GM12878 (cell line): ENCODE results near the gene SSR2. TPM values are rescaled to one million over a fixed set of nuclear protein-coding genes. Genes with fewer than 3 reads are reported as not detected.

Source experiments
- BCL11A ChIP-seq: IDR thresholded peaks from 2 replicates; pipeline ENCODE4 v1.6.1; 2011; ENCODE audit warnings: low read depth, low read length
- BHLHE40 ChIP-seq, 2 experiments: fragments of 450-650 bp in 1 of 2; IDR thresholded peaks; 2 replicates each; pipeline ENCODE4 v1.6.1; 2011 to 2017; ENCODE audit warnings: low read depth in 2 of 2, borderline replicate concordance in 1 of 2, improper control_type of control experiment in 1 of 2, low read length in 1 of 2, mild to moderate bottlenecking in 1 of 2
- ETV6 ChIP-seq, 2 experiments: fragments of 450-650 bp in 1 of 2; IDR thresholded peaks in 1 of 2; conservative IDR thresholded peaks in 1 of 2; 2 replicates each; pipeline ENCODE4 v1.6.1; 2014; ENCODE audit warnings: antibody characterized with exemption in 1 of 2, borderline replicate concordance in 1 of 2, low read depth in 1 of 2, mild to moderate bottlenecking in 1 of 2, moderate library complexity in 1 of 2
- FOXM1 ChIP-seq: IDR thresholded peaks from 2 replicates; pipeline ENCODE4 v1.6.1; 2012; ENCODE audit warnings: low read depth, mild to moderate bottlenecking, inconsistent platforms, low read length, moderate library complexity
- GATAD2B ChIP-seq: fragments of 450-650 bp; conservative IDR thresholded peaks from 2 replicates; pipeline ENCODE4 v1.6.1; 2017; ENCODE audit warnings: low read depth, mild to moderate bottlenecking, moderate library complexity
- MXI1 ChIP-seq: fragments of 150-350 bp; IDR thresholded peaks from 2 replicates; pipeline ENCODE4 v1.6.1; 2011; ENCODE audit warnings: low read depth, mild to moderate bottlenecking, inconsistent platforms, low read length, improper control_type of control experiment
- NFXL1 ChIP-seq: fragments of 450-650 bp; IDR thresholded peaks from 2 replicates; pipeline ENCODE4 v1.6.1; 2017; ENCODE audit warnings: antibody characterized with exemption, mild to moderate bottlenecking, borderline replicate concordance
- NR2C2 ChIP-seq: IDR thresholded peaks from 2 replicates; pipeline ENCODE4 v1.6.1; 2011; ENCODE audit warnings: borderline replicate concordance, low read depth; ENCODE audit not compliant: control insufficient read depth, insufficient read length
- RUNX3 ChIP-seq: IDR thresholded peaks from 2 replicates; pipeline ENCODE4 v1.6.1; 2012; ENCODE audit warnings: low read length, inconsistent platforms
- YBX1 ChIP-seq: fragments of 450-650 bp; IDR thresholded peaks from 2 replicates; pipeline ENCODE4 v1.6.1; 2016; ENCODE audit warnings: antibody characterized with exemption
- ZSCAN29 ChIP-seq: fragments of 450-650 bp; IDR thresholded peaks from 2 replicates; pipeline ENCODE4 v1.6.1; 2017; ENCODE audit warnings: mild to moderate bottlenecking, moderate library complexity
- polyA plus RNA-seq, 11 experiments: library from polyadenylated mRNA; depleted of rRNA in 4 of 11; unstranded in 6 of 11; stranded (reverse) in 5 of 11; fragments of >200 nt; fragmentation: Nextera tagmentation in 4 of 11; fragmentation: Illumina TruSeq in 1 of 11; extraction: Ambion mirVana in 4 of 11; extraction: Trizol in 1 of 11; gene quantifications; 1 replicate in 1 of 11; 2 replicates in 10 of 11; pipeline versions ENCODE4 v1.2.1 to v1.2.3, GENCODE V29; 2011 to 2016; ENCODE audit warnings: inconsistent platforms in 2 of 11, missing spikeins in 2 of 11, low read depth in 1 of 11
- total RNA-seq, 4 experiments: library from RNA; depleted of rRNA in 3 of 4; stranded (reverse); fragments of >200 nt in 3 of 4; fragmentation: Illumina TruSeq in 1 of 4; extraction: Trizol in 1 of 4; gene quantifications; 2 replicates each; pipeline versions ENCODE4 v1.2.1 to v1.2.3, GENCODE V29; 2013 to 2021
- TF ChIP-seq, protein P1 (sequence below): fragments of 450-650 bp; IDR thresholded peaks from 2 replicates; pipeline ENCODE4 v1.6.1; 2014; ENCODE audit warnings: mild to moderate bottlenecking
- TF ChIP-seq, protein P2 (sequence below): fragments of 450-650 bp; IDR thresholded peaks from 2 replicates; pipeline ENCODE4 v1.6.1; 2017; ENCODE audit warnings: mild to moderate bottlenecking, moderate library complexity
- TF ChIP-seq, protein P3 (sequence below): IDR thresholded peaks from 2 replicates; pipeline ENCODE4 v1.6.1; 2012; ENCODE audit warnings: low read depth, low read length, improper control_type of control experiment
- TF ChIP-seq, protein P4 (sequence below): fragments of 450-650 bp; IDR thresholded peaks from 2 replicates; pipeline ENCODE4 v1.6.1; 2018; ENCODE audit warnings: borderline replicate concordance, mild to moderate bottlenecking; ENCODE audit not compliant: partially characterized antibody
- TF ChIP-seq, protein P5 (sequence below): IDR thresholded peaks from 2 replicates; pipeline ENCODE4 v1.6.1; 2011; ENCODE audit warnings: borderline replicate concordance, low read depth, mild to moderate bottlenecking, moderate library complexity, low read length; ENCODE audit not compliant: insufficient read depth, poor library complexity, severe bottlenecking

Gene SSR2
- total and polyA plus RNA-seq, 10 of the 15 experiments (the other 5 are each of a cell fraction or from before 2014, with no cell fraction given): 207 to 553 (median 315) TPM

DNA sequence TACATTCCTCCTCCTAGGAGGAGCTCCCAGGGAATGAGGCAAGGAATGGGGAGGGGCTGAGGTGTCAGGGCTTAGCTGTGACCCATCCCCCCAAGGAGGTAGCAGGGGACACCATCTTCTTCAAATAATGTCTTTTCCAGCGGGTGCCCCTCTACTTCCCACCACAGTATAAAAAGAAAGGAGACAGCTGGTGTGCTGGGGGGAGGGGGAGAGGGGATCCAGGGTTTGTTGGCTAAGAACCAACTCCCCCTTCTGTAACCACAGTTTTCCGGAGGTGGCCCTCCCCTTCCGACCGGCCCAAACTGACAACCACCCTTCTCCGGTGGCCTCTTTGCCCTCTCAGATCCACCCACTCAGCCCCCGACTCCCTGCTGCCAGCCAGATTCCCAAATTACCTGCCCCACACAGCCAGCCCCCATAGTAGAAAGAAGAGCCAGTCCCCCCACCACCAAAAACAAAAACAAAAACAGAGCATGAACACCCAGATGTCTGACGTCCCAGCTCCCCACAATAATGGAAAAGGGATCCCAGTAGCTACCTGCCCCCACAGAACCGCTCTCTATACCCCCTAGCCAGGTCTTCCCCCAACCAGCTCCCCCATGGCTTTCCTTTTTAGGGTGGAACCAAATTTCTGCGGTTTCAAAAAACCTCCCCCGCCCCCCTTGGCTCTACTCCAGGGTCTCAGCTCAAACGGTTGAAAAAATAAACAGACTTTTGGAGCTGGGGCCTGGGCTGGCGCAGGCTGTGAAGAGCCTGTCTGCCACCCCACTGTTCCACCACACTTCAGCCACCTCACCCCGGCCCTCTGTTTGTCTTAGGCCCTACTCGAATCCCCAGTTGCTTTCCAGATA, 44.5 kb downstream of the SSR2 start (continued):
- TF ChIP-seq, protein P1, sequence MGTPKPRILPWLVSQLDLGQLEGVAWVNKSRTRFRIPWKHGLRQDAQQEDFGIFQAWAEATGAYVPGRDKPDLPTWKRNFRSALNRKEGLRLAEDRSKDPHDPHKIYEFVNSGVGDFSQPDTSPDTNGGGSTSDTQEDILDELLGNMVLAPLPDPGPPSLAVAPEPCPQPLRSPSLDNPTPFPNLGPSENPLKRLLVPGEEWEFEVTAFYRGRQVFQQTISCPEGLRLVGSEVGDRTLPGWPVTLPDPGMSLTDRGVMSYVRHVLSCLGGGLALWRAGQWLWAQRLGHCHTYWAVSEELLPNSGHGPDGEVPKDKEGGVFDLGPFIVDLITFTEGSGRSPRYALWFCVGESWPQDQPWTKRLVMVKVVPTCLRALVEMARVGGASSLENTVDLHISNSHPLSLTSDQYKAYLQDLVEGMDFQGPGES: no peak
- TF ChIP-seq, protein P2, sequence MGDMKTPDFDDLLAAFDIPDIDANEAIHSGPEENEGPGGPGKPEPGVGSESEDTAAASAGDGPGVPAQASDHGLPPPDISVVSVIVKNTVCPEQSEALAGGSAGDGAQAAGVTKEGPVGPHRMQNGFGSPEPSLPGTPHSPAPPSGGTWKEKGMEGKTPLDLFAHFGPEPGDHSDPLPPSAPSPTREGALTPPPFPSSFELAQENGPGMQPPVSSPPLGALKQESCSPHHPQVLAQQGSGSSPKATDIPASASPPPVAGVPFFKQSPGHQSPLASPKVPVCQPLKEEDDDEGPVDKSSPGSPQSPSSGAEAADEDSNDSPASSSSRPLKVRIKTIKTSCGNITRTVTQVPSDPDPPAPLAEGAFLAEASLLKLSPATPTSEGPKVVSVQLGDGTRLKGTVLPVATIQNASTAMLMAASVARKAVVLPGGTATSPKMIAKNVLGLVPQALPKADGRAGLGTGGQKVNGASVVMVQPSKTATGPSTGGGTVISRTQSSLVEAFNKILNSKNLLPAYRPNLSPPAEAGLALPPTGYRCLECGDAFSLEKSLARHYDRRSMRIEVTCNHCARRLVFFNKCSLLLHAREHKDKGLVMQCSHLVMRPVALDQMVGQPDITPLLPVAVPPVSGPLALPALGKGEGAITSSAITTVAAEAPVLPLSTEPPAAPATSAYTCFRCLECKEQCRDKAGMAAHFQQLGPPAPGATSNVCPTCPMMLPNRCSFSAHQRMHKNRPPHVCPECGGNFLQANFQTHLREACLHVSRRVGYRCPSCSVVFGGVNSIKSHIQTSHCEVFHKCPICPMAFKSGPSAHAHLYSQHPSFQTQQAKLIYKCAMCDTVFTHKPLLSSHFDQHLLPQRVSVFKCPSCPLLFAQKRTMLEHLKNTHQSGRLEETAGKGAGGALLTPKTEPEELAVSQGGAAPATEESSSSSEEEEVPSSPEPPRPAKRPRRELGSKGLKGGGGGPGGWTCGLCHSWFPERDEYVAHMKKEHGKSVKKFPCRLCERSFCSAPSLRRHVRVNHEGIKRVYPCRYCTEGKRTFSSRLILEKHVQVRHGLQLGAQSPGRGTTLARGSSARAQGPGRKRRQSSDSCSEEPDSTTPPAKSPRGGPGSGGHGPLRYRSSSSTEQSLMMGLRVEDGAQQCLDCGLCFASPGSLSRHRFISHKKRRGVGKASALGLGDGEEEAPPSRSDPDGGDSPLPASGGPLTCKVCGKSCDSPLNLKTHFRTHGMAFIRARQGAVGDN: no peak
- no peak for TF ChIP-seq BHLHE40 (IDR thresholded peaks at IDR 0.05; ENCODE audit: borderline replicate concordance in 1 of 2, low read depth in 2 of 2, low read length in 1 of 2)
- TF ChIP-seq NR2C2: no peak
- TF ChIP-seq MXI1: no peak
- TF ChIP-seq ETV6 (conservative IDR thresholded peaks at IDR 0.05 in 1 of 2, IDR thresholded peaks at IDR 0.05 in 1 of 2; ENCODE audit: borderline replicate concordance in 1 of 2, low read depth in 1 of 2): peak in 1 of 2 experiments; percentile 25; a peak in 1 of 4 replicates
- no peak for TF ChIP-seq ZSCAN29
- TF ChIP-seq GATAD2B: no peak
- TF ChIP-seq YBX1: no peak
- TF ChIP-seq RUNX3: no peak
- no peak for TF ChIP-seq FOXM1
- TF ChIP-seq, protein P3, sequence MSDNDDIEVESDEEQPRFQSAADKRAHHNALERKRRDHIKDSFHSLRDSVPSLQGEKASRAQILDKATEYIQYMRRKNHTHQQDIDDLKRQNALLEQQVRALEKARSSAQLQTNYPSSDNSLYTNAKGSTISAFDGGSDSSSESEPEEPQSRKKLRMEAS: no peak
- TF ChIP-seq NFXL1: no peak
- TF ChIP-seq, protein P4, sequence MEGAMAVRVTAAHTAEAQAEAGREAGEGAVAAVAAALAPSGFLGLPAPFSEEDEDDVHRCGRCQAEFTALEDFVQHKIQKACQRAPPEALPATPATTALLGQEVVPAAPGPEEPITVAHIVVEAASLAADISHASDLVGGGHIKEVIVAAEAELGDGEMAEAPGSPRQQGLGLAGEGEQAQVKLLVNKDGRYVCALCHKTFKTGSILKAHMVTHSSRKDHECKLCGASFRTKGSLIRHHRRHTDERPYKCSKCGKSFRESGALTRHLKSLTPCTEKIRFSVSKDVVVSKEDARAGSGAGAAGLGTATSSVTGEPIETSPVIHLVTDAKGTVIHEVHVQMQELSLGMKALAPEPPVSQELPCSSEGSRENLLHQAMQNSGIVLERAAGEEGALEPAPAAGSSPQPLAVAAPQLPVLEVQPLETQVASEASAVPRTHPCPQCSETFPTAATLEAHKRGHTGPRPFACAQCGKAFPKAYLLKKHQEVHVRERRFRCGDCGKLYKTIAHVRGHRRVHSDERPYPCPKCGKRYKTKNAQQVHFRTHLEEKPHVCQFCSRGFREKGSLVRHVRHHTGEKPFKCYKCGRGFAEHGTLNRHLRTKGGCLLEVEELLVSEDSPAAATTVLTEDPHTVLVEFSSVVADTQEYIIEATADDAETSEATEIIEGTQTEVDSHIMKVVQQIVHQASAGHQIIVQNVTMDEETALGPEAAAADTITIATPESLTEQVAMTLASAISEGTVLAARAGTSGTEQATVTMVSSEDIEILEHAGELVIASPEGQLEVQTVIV: no peak
- TF ChIP-seq BCL11A: no peak
- TF ChIP-seq, protein P5, sequence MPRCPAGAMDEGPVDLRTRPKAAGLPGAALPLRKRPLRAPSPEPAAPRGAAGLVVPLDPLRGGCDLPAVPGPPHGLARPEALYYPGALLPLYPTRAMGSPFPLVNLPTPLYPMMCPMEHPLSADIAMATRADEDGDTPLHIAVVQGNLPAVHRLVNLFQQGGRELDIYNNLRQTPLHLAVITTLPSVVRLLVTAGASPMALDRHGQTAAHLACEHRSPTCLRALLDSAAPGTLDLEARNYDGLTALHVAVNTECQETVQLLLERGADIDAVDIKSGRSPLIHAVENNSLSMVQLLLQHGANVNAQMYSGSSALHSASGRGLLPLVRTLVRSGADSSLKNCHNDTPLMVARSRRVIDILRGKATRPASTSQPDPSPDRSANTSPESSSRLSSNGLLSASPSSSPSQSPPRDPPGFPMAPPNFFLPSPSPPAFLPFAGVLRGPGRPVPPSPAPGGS: no peak
